ENCODE measurements around the gene CBFA2T3.

CBFA2T3 gene

DNA sequence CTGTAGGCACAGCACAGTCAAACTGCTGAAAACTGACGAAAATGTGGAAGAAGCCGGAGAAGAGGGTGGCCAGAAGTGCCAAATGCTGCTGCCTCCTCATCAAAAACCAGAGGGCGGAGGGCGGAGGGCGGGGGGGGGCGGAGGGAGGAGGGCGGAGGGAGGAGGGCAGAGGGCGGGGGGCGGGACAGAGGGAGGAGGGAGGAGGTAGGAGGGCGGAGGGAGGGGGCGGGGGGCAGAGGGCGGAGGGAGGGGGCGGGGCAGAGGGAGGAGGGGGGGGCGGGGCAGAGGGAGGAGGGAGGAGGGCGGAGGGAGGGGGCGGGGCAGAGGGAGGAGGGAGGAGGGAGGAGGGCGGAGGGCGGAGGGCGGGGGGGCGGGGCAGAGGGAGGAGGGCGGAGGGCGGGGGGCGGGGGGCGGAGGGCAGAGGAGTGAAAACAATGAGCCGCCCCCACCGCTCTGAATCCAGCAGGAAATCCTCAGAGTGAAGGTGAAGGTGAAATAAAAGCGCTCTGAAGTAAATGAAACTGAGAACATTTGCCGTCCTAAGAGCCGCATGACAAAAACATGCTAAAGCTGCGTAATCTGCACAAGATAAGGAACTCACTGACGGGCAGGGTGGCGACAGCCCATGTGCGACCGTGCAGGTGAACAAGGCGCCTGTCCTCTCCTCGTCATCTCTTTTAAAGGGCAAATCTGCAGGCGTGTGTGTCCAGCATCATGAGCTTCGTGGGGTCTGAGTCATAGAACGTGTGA lies 22.6 kb upstream of the CBFA2T3 start:
- DNase-seq = no peak

GRCh38 chr16:88995746-88996535 lies 18.9 kb upstream of the CBFA2T3 start:
- no peak for DNase-seq

GRCh38 chr16:88995194-88995593 lies 18.2 kb upstream of the CBFA2T3 start:
- no peak for DNase-seq

DNA sequence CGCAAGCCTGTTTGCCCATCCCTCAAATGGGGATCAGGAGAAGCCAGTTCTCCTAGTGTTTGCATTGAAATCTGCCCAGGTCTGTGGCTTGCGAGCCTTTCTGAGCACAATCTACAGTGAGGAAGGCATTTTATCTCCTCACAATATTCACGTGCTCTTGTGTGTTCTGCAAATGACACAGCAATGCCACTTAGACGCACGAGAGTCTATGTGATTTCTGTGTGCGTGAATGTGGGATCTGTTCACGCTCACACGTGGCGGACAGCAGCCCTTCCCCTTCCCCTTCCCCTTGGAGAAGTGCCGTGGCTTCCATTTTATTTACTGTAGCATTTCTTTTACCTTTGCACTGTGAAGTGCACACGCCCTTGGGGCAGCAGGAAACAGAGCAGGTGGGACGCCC lies 17.7 kb upstream of the CBFA2T3 start:
- no peak for DNase-seq

DNA sequence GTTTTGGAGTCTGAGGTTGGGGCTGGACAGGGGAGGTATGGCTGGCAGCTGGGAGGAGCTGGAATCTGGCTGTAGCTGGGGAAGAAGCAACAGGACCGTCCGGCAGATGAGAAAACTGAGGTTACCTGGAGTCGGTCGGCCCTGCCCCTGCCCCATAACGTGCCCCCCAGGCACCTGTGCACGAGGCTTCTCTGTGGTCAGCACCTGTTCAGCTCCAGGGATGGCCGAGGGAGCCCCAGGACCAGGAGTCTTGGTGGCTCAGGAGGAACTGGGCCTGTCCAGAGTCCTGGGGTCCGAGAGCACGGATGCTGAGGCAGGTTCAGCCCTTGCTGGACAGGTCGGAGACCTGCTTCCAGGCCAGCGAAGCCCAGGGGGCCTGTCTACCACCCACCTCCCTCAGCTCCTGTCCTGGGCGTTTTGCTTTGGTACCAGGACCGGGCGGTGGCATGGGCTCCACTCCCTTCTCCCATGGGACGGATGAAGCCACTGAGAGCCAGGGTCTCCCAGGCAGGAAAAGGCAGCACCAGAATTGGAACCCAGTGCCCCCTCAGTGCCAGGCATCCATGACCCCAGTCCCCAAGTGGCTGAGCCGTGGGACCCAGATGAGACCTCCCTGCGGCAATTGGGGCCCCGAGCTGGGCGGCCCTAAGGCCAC lies 17.1 kb upstream of the CBFA2T3 start:
- no peak for DNase-seq

DNA sequence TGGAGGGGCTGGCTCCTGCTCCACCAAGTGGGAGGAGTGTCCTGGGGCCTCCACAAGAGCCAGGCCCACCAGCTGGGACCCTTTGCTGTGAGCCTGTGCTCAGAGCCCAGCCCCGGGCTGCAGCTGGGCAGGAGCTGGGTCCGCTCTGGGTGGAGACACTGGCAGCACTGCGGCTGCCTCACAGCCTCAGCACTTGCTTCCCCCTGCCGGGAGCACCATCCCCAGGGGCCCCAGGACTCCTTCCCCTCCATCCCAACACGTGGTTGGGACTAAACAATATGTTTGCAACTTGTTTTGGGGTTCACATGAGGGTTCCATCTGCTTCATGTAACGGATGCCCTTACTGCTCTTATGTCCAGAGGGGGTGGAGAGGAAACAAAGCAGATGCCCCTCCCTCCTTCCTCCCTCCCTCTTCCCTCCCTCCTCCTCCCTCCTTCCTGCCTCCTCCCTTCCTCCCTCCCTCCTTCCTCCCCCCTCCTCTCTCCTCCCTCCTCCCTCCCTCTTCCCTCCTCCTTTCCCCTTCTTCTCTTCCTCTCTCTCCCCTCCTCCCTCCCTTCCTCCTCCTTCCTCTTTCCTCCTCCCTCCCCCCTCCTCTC lies 16.3 kb upstream of the CBFA2T3 start:
- no peak for DNase-seq

- DNase-seq = no peak
Observed at GRCh38 chr16:88992351-88993165, 15.6 kb upstream of the CBFA2T3 start.

GRCh38 chr16:88991813-88992350 lies 14.9 kb upstream of the CBFA2T3 start:
- no peak for DNase-seq

- no peak for DNase-seq
Observed at GRCh38 chr16:88989852-88990547, 13.0 kb upstream of the CBFA2T3 start.

- DNase-seq = no peak
Observed at GRCh38 chr16:88988980-88989811, 12.2 kb upstream of the CBFA2T3 start.

GRCh38 chr16:88985521-88985920 lies 8.5 kb upstream of the CBFA2T3 start:
- no peak for DNase-seq

- peak in 2 of 56 donors; percentile 13 to 15 for DNase-seq
Observed at GRCh38 chr16:88983771-88984687, 7.0 kb upstream of the CBFA2T3 start.

- no peak for DNase-seq
Observed at GRCh38 chr16:88983165-88983564, 6.2 kb upstream of the CBFA2T3 start.

DNA sequence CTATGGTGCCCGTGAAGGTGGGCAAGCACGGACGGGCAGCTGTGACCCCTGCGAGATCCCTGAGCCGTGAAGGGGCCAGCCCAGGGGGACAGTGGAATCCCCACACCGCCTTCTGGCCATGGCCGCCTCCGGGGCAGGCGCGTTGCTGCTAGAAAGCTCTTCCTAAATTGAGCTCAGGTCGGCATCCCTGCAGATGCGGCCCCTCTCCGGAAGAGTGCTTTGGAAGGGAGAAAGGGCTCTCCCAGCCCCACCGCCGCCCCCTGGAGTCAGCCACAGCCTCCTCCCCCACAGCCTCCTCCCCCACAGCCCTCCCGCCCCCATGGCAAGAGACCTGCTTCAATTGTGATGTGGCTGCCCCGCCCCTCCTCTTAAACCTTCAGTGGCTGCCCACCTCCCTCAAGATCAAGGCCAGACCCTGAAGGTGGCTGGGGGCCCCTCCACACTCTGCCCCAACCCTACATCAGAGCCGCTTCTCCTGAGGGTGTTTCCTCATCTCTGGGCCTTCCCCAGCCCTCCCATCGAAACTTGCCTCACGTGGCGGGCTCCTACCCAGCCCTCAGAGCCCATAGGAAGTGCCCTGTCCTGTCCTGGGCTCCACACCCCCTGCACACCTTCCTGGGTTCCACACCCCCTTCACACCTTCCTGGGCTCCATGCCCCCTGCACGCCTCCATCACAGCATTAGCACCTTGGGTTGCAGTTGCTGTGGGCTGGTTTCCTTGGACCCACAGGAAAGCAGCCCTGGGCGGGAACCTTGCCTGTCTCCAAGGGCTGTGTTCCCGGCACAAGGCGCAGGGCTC lies 5.5 kb upstream of the CBFA2T3 start:
- no peak for DNase-seq

DNA sequence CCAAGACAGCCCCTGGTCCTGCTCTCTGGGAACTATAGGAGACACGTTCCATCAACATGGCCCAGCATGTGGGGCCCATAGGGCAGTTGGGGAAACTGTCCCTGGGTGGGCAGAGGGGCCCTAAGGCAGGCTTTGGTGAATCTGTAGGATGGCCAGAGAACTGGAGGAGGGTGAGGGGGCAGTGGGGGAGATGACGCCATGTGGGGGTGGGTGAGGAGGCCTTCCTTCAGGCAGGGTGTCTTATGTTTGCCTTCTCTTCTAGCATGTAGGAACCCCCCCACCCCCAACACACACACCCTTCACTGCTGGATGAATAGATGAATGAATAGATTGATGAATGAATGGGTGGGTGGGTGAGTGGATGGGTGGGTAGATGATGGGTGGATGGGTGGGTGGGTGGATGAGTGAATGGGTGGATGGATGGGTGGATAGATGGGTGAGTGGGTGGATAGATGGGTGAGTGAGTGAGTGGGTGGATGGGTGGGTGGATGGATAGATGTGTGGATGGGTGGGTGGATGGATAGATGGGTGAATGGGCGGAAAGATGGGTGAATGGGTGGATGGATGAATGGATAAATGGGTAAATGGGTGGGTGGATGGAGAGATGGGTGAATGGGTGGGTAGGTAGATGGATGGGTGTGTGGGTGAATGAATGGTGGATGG lies 2.5 kb upstream of the CBFA2T3 start:
- no peak for DNase-seq

DNA sequence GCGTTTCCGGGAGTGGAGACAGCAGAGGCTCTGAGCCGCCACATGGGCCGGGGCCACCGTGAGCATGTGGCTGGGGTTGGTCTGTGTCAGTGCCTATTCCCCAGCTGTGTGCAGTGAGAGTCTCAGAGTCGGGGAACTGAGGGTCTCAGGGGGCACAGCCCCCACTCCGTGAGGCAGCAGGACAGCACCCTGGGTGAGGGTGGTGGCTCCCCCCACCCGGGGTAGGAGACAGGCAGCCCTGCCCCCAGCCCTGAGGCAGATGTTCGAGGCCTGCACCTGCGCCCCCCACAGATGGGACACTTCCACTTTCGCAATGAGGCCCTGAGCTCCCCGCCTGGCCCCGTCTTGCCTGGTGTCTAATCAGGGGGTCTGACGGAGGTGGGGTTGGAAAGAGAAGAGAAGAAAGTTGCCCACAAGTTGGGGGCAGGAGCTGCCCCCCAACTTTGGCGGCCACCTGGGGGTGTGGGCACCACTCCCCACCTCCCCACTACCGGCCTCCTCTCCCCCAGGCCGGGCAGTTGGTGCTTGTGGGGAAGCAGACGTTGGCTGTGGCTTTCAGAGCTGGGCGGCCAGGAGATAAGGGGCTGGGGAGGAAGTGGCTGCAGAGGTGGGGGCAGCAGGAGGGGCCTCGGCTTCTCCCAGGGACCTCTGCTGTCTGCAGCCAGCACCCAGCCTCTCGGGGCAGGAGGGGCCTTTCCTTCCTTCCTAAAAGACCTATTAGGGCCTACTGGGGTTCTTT lies 1.8 kb upstream of the CBFA2T3 start:
- DNase-seq = peak in 4 of 56 donors; percentile 6 to 24 (median 18)

All from nucleus accumbens (tissue), 56 donors.